GM10248 (cell line): Measurements from ENCODE around the gene GRM1.
"Not testable (repeated sequence)": the region's sequence is repeated elsewhere in the genome, so short reads cannot be mapped to it uniquely, and the experiment has no call there.

Source experiments
- CTCF ChIA-PET: fragments of 300-600 bp; sonication (Branson Sonifier 250); formaldehyde crosslinking; extraction: SDS; loops from one replicate; lab custom pipeline; 2021; ENCODE audit warnings: antibody characterized with exemption; lab: Yijun Ruan, JAX
- POLR2A ChIA-PET: fragments of 350-650 bp; sonication (Branson Sonifier 250); formaldehyde crosslinking; extraction: SDS; loops from one replicate; lab custom pipeline; 2020; ENCODE audit warnings: antibody characterized with exemption; lab: Yijun Ruan, JAX
- DNase-seq: peaks from one replicate; pipeline ENCODE4 v3.0.0; 2012; ENCODE audit errors: extremely low spot score
- CTCF ChIP-seq: IDR thresholded peaks from 2 replicates; pipeline ENCODE4 v1.5.1; 2012; ENCODE audit warnings: mild to moderate bottlenecking, low read depth; ENCODE audit errors: extremely low read depth, missing control alignments, control extremely low read depth

GRM1 gene

GRCh38 chr6:146258206-146258605, 229.3 kb downstream of the GRM1 start:
- POLR2A ChIA-PET, result interaction anchor here (0.7 kb wide), 1 partner anchor 556 kb away, joined by 4 read pairs; no protein-coding TSS in a partner anchor
- TF ChIP-seq CTCF, result no peak
- no peak for DNase-seq
- CTCF ChIA-PET, result no interaction called here

GRCh38 chr6:146260886-146261285, 232.0 kb downstream of the GRM1 start:
- no peak for TF ChIP-seq CTCF
- POLR2A ChIA-PET, result no interaction called here
- CTCF ChIA-PET, result no interaction called here
- no peak for DNase-seq

- no peak for DNase-seq
- POLR2A ChIA-PET, result no interaction called here
- TF ChIP-seq CTCF, result no peak
- CTCF ChIA-PET, result no interaction called here
Measured at GRCh38 chr6:146265056-146265455, 236.2 kb downstream of the GRM1 start.

GRCh38 chr6:146267447-146267846, 238.6 kb downstream of the GRM1 start:
- ChIA-PET CTCF (no interaction called here), POLR2A (no interaction called here)
- TF ChIP-seq CTCF, result no peak
- DNase-seq, result no peak

GRCh38 chr6:146267946-146268345, 239.1 kb downstream of the GRM1 start:
- TF ChIP-seq CTCF, result no peak
- ChIA-PET POLR2A (no interaction called here), CTCF (no interaction called here)
- DNase-seq, result no peak

GRCh38 chr6:146269482-146269881, 240.6 kb downstream of the GRM1 start:
- TF ChIP-seq CTCF, result no peak
- ChIA-PET POLR2A (no interaction called here), CTCF (no interaction called here)
- no peak for DNase-seq

- CTCF ChIA-PET, POLR2A ChIA-PET, DNase-seq: not testable (repeated sequence)
Measured at GRCh38 chr6:146271163-146271562, 242.3 kb downstream of the GRM1 start.
